ENCODE measurements around the gene PLEKHH3.

Gene PLEKHH3

DNA sequence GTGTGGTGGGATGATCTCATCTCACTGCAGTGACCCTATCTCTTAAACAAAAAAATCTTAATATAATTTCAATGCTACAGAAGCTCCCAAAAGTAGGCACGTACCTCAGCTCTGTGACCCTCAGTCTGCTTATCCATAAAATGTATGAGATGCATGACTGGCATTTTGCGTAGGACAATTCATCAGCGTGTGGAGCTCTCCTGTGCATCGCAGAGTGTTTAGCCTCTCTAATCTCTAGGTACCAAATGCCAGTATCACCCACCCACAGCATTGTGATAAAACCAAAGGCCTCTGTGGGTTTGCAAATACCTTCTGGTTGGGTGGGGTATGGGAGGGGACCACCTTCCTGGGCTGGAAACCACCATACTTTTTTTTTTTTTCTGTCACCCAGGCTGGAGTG, 36.7 kb downstream of the PLEKHH3 start:
- no peaks in the 10 kb centered on the region for H3K36me3 ChIP-seq (ENCODE audit: control insufficient read depth in 1 of 2, insufficient read depth in 2 of 2, low read depth in 1 of 2, low read length in 2 of 2)
- no peak overlapping the region for H2BK15ac ChIP-seq (ENCODE audit: low read depth, poor library complexity, severe bottlenecking)
- no peak overlapping the region for H3K9ac ChIP-seq (ENCODE audit: low read length)
- no peak overlapping the region for H3K18ac ChIP-seq (ENCODE audit: low read depth in 1 of 2, low read length in 2 of 2)
- no peaks in the 10 kb centered on the region for H3K79me1 ChIP-seq (replicated peaks; ENCODE audit: low read length, poor library complexity, severe bottlenecking)
- H3K9me3 ChIP-seq (ENCODE audit: control insufficient read depth, low read length) = no peaks in the 10 kb centered on the region
- no peak overlapping the region for H3K23ac ChIP-seq (ENCODE audit: low read length in 2 of 2)
- no peak for DNase-seq
- no peak overlapping the region for H3K4me2 ChIP-seq (ENCODE audit: low read length, poor library complexity, severe bottlenecking)
- no peaks in the 10 kb centered on the region for H3K4me1 ChIP-seq (ENCODE audit: control insufficient read depth, insufficient read depth, low read depth, low read length)
- H3K27ac ChIP-seq (ENCODE audit: low read length, poor library complexity, severe bottlenecking) = no peak overlapping the region
- 91% methylated on average over 3 of the region's 4 CpGs for WGBS
- no peak overlapping the region for H3K4ac ChIP-seq (ENCODE audit: low read depth in 1 of 2, low read length in 2 of 2)
- H2BK12ac ChIP-seq (ENCODE audit: low read length in 2 of 2) = no peak overlapping the region
- no peak overlapping the region for H3K4me3 ChIP-seq (ENCODE audit: insufficient read depth in 1 of 2, low read depth in 1 of 2, low read length in 2 of 2)
- no peak overlapping the region for H4K8ac ChIP-seq (ENCODE audit: low read length)
- no peak overlapping the region for H2BK120ac ChIP-seq (ENCODE audit: low read depth, low read length)
- peaks cover 15 to 27% of the 10 kb centered on the region in 2 experiments for H3K27me3 ChIP-seq (ENCODE audit: control insufficient read depth in 1 of 2, insufficient read depth in 1 of 2, low read length in 2 of 2)
- H2AFZ ChIP-seq (ENCODE audit: low read depth, low read length) = no peak overlapping the region
- no peak overlapping the region for H2AK5ac ChIP-seq (ENCODE audit: low read length, severe bottlenecking)
- H2BK5ac ChIP-seq (ENCODE audit: low read depth, low read length, poor library complexity, severe bottlenecking) = no peak overlapping the region
- no peak overlapping the region for H3K14ac ChIP-seq (ENCODE audit: low read length in 2 of 2)
- no peak overlapping the region for H4K91ac ChIP-seq (ENCODE audit: low read length)

DNA sequence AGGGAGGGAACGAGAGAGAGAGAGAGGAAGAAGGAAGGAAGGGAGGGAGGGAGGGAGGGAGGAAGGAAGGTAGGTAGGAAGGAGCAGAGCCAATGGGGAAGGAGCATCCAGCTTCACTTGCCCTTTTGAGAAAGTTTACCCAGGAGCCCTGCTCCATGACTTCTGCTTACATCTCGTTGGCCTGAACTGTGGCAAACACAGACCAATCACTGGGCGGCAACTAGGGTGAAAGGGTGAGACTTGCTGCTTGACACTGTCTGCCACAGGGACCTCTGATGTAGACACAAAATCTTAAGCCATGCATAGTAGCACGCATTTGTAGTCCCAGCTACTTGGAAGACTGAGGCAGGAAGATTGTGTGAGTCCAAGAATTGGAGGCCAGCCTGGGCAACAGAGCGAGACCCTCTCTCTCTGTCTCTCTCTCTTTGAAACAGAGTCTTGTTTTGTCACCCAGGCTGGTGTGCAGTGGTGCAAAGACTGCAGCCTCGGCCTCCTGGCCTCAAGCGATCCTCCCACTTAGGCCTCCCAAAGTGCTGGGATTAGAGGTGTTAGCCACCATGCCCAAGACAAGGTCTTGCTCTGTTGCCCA, 37.2 kb downstream of the PLEKHH3 start:
- WGBS = 80% methylated on average over 6 of the region's 7 CpGs
- Histone ChIP-seq H3K9ac (ENCODE audit: low read length) (no peak overlapping the region), H3K9me3 (ENCODE audit: control insufficient read depth, low read length) (no peaks in the 10 kb centered on the region), H2BK120ac (ENCODE audit: low read depth, low read length) (no peak overlapping the region), H2AK5ac (ENCODE audit: low read length, severe bottlenecking) (no peak overlapping the region), H4K8ac (ENCODE audit: low read length) (no peak overlapping the region), H3K4me3 (ENCODE audit: insufficient read depth in 1 of 2, low read depth in 1 of 2, low read length in 2 of 2) (no peak overlapping the region), H2BK5ac (ENCODE audit: low read depth, low read length, poor library complexity, severe bottlenecking) (no peak overlapping the region), H4K91ac (ENCODE audit: low read length) (no peak overlapping the region), H3K79me1 (replicated peaks; ENCODE audit: low read length, poor library complexity, severe bottlenecking) (no peaks in the 10 kb centered on the region), H2AFZ (ENCODE audit: low read depth, low read length) (no peak overlapping the region), H3K36me3 (ENCODE audit: control insufficient read depth in 1 of 2, insufficient read depth in 2 of 2, low read depth in 1 of 2, low read length in 2 of 2) (no peaks in the 10 kb centered on the region), H2BK15ac (ENCODE audit: low read depth, poor library complexity, severe bottlenecking) (no peak overlapping the region), H3K27ac (ENCODE audit: low read length, poor library complexity, severe bottlenecking) (no peak overlapping the region), H2BK12ac (ENCODE audit: low read length in 2 of 2) (no peak overlapping the region), H3K14ac (ENCODE audit: low read length in 2 of 2) (peak overlapping the region in 1 of 2 experiments; percentile 55), H3K4ac (ENCODE audit: low read depth in 1 of 2, low read length in 2 of 2) (no peak overlapping the region), H3K18ac (ENCODE audit: low read depth in 1 of 2, low read length in 2 of 2) (no peak overlapping the region), H3K4me2 (ENCODE audit: low read length, poor library complexity, severe bottlenecking) (no peak overlapping the region), H3K23ac (ENCODE audit: low read length in 2 of 2) (no peak overlapping the region), H3K27me3 (ENCODE audit: control insufficient read depth in 1 of 2, insufficient read depth in 1 of 2, low read length in 2 of 2) (peaks cover 15 to 27% of the 10 kb centered on the region in 2 experiments), H3K4me1 (ENCODE audit: control insufficient read depth, insufficient read depth, low read depth, low read length) (no peaks in the 10 kb centered on the region)
- DNase-seq = no peak

DNA sequence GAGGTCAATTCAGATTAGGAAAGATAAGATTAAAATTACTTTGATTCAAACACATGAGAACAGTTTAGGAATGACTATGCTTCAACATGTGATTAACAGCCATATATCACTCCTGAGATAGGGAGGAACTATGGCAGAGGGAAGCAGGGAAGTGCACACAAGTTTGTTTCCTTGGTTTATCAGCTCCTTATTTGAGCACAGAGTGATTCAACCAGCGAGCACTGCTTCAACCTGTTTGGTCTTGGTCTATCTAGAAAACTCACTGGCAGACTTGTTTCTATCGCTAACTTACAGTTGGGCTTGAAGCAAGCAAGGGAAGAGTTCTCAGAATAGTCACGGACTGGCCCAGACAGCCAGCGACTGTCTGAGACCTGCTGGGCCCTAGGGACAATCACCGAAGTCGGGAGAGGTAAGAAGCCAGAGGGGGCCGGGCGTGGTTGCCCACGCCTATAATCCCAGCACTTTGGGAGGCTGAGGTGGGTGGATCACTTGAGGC, 43.8 kb downstream of the PLEKHH3 start:
- Histone ChIP-seq H3K27ac (ENCODE audit: low read length, poor library complexity, severe bottlenecking) (no peak overlapping the region), H3K14ac (ENCODE audit: low read length in 2 of 2) (no peak overlapping the region), H2AFZ (ENCODE audit: low read depth, low read length) (no peak overlapping the region), H2AK5ac (ENCODE audit: low read length, severe bottlenecking) (no peak overlapping the region), H3K79me1 (replicated peaks; ENCODE audit: low read length, poor library complexity, severe bottlenecking) (no peaks in the 10 kb centered on the region), H2BK12ac (ENCODE audit: low read length in 2 of 2) (no peak overlapping the region), H2BK120ac (ENCODE audit: low read depth, low read length) (no peak overlapping the region), H3K4me3 (ENCODE audit: insufficient read depth in 1 of 2, low read depth in 1 of 2, low read length in 2 of 2) (no peak overlapping the region), H2BK5ac (ENCODE audit: low read depth, low read length, poor library complexity, severe bottlenecking) (peak overlapping the region; percentile 9), H3K4me1 (ENCODE audit: control insufficient read depth, insufficient read depth, low read depth, low read length) (no peaks in the 10 kb centered on the region), H3K9ac (ENCODE audit: low read length) (no peak overlapping the region), H3K4me2 (ENCODE audit: low read length, poor library complexity, severe bottlenecking) (no peak overlapping the region), H4K91ac (ENCODE audit: low read length) (no peak overlapping the region), H4K8ac (ENCODE audit: low read length) (no peak overlapping the region), H3K9me3 (ENCODE audit: control insufficient read depth, low read length) (no peaks in the 10 kb centered on the region), H3K18ac (ENCODE audit: low read depth in 1 of 2, low read length in 2 of 2) (no peak overlapping the region), H3K36me3 (ENCODE audit: control insufficient read depth in 1 of 2, insufficient read depth in 2 of 2, low read depth in 1 of 2, low read length in 2 of 2) (no peaks in the 10 kb centered on the region), H3K27me3 (ENCODE audit: control insufficient read depth in 1 of 2, insufficient read depth in 1 of 2, low read length in 2 of 2) (peaks cover 0 to 5% of the 10 kb centered on the region in 2 experiments), H2BK15ac (ENCODE audit: low read depth, poor library complexity, severe bottlenecking) (no peak overlapping the region), H3K23ac (ENCODE audit: low read length in 2 of 2) (no peak overlapping the region), H3K4ac (ENCODE audit: low read depth in 1 of 2, low read length in 2 of 2) (no peak overlapping the region)
- no peak for DNase-seq
- 92% methylated on average over 6 of the region's 9 CpGs for WGBS

DNA sequence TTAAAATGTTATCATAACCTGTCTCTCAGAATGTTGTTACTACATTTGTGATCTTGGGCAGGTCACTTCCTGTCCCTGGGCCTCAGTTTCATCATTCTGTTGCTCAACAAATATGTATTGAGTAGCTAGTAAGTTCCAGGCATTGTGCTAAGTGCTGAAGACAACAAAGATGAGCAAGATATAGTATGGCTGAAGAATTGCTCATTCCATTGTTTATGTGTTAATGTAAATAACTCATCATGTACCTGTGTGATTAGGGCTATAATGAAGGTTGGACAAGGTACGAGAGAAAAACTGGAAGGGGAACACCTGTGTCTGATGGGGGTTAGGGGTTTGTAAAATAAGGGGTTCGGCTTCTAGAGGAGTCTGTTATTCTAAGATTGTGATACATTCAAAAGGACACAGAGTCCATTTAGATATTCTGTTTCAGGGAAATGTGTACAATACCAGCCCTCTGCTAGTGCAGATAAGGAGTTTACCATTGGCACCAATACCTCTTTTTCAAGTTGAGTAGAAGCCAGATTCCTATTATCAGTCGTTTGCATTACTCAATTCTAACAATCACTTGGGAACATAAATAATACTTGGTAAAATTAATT, 47.3 kb downstream of the PLEKHH3 start:
- Histone ChIP-seq H3K4ac (ENCODE audit: low read depth in 1 of 2, low read length in 2 of 2) (no peak overlapping the region), H2AFZ (ENCODE audit: low read depth, low read length) (no peak overlapping the region), H3K4me1 (ENCODE audit: control insufficient read depth, insufficient read depth, low read depth, low read length) (no peaks in the 10 kb centered on the region), H3K9ac (ENCODE audit: low read length) (no peak overlapping the region), H3K79me1 (replicated peaks; ENCODE audit: low read length, poor library complexity, severe bottlenecking) (no peaks in the 10 kb centered on the region), H3K36me3 (ENCODE audit: control insufficient read depth in 1 of 2, insufficient read depth in 2 of 2, low read depth in 1 of 2, low read length in 2 of 2) (no peaks in the 10 kb centered on the region), H3K18ac (ENCODE audit: low read depth in 1 of 2, low read length in 2 of 2) (no peak overlapping the region), H2AK5ac (ENCODE audit: low read length, severe bottlenecking) (no peak overlapping the region), H3K23ac (ENCODE audit: low read length in 2 of 2) (no peak overlapping the region), H3K14ac (ENCODE audit: low read length in 2 of 2) (no peak overlapping the region), H4K8ac (ENCODE audit: low read length) (no peak overlapping the region), H2BK15ac (ENCODE audit: low read depth, poor library complexity, severe bottlenecking) (no peak overlapping the region), H3K4me3 (ENCODE audit: insufficient read depth in 1 of 2, low read depth in 1 of 2, low read length in 2 of 2) (no peak overlapping the region), H3K27me3 (ENCODE audit: control insufficient read depth in 1 of 2, insufficient read depth in 1 of 2, low read length in 2 of 2) (no peaks in the 10 kb centered on the region), H2BK120ac (ENCODE audit: low read depth, low read length) (no peak overlapping the region), H2BK12ac (ENCODE audit: low read length in 2 of 2) (no peak overlapping the region), H4K91ac (ENCODE audit: low read length) (no peak overlapping the region), H3K4me2 (ENCODE audit: low read length, poor library complexity, severe bottlenecking) (no peak overlapping the region), H3K27ac (ENCODE audit: low read length, poor library complexity, severe bottlenecking) (no peak overlapping the region), H3K9me3 (ENCODE audit: control insufficient read depth, low read length) (no peaks in the 10 kb centered on the region), H2BK5ac (ENCODE audit: low read depth, low read length, poor library complexity, severe bottlenecking) (no peak overlapping the region)
- 67% methylated on average over 1 of the region's 3 CpGs for WGBS
- no peak for DNase-seq
